ENCODE data around the gene KRTAP5-3. TPM values are rescaled to one million over a fixed set of nuclear protein-coding genes. Genes with fewer than 3 reads are reported as not detected.

The KRTAP5-3 gene
- total and polyA plus RNA-seq, 2 of the 8 experiments (the other 6 are each of a cell fraction or from before 2014, with no cell fraction given) = not detected

DNA sequence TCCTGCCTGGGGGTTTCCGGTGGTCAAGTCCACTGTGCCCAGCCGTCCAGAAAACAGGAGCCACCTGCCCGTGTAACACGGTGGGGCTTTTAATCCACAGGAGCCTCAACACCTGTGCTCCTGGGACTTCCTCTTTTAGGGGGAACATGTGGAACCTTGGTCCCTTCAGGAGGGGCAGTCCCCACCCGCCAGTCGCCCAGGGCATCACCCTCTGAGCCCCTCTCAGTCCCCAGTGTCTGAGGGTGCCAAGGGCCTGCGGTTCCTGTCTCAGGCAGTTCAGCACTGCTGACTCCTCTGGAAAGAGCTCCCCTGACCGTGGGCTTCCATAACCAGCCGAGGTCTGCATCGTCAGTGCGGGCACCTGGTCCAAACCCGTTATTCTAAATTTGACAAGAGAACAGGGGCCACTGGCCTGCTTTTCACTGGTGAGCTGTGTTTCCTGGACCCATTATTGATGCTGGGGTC, 37.1 kb upstream of the KRTAP5-3 start:
- Histone ChIP-seq H3K9ac (replicated peaks in 1 of 4; ENCODE audit: extremely low read depth in 1 of 4, low read depth in 3 of 4, low read length in 3 of 4) (no peak overlapping the region), H4K20me1 (replicated peaks in 1 of 2; ENCODE audit: control insufficient read depth in 1 of 2, insufficient read depth in 2 of 2, low read length in 2 of 2) (no peaks in the 10 kb centered on the region), H3K4me2 (ENCODE audit: insufficient read depth in 1 of 2, low read depth in 2 of 2, low read length in 2 of 2) (no peak overlapping the region), H2BK5ac (ENCODE audit: low read depth, low read length) (no peak overlapping the region), H2AK5ac (ENCODE audit: low read depth, low read length) (no peak overlapping the region), H3K4ac (replicated peaks; ENCODE audit: insufficient read length, low read depth, low read length) (no peak overlapping the region), H3K79me1 (ENCODE audit: low read depth, low read length) (no peaks in the 10 kb centered on the region), H2BK120ac (replicated peaks; ENCODE audit: low read depth, low read length) (no peak overlapping the region), H3K23ac (ENCODE audit: insufficient read length) (no peak overlapping the region), H3K36me3 (ENCODE audit: control insufficient read depth in 2 of 4, insufficient read depth in 4 of 4, low read length in 3 of 4) (no peaks in the 10 kb centered on the region), H2BK15ac (ENCODE audit: low read length) (no peak overlapping the region), H4K8ac (ENCODE audit: extremely low read depth, insufficient read depth, low read length) (no peak overlapping the region), H4K91ac (replicated peaks; ENCODE audit: insufficient read length, low read length) (no peak overlapping the region), H3K14ac (ENCODE audit: insufficient read length) (no peak overlapping the region), H3K23me2 (ENCODE audit: low read depth, low read length) (no peaks in the 10 kb centered on the region), H3K9me3 (ENCODE audit: insufficient read depth in 2 of 2, low read depth in 1 of 2, low read length in 1 of 2) (no peaks in the 10 kb centered on the region), H2BK12ac (ENCODE audit: low read depth, low read length) (no peak overlapping the region), H3K79me2 (ENCODE audit: control insufficient read depth in 1 of 2, insufficient read depth in 2 of 2, low read length in 2 of 2) (no peaks in the 10 kb centered on the region), H2AFZ (ENCODE audit: low read length) (no peak overlapping the region), H3K4me1 (replicated peaks in 1 of 4; ENCODE audit: control insufficient read depth in 3 of 4, insufficient read depth in 4 of 4, low read length in 3 of 4) (no peaks in the 10 kb centered on the region), H3K56ac (replicated peaks; ENCODE audit: insufficient read length, low read depth, low read length) (no peak overlapping the region), H4K5ac (ENCODE audit: insufficient read length, low read depth, low read length) (no peak overlapping the region), H3K27me3 (replicated peaks in 1 of 4; ENCODE audit: control insufficient read depth in 3 of 4, extremely low read depth in 1 of 4, insufficient read depth in 3 of 4, low read length in 3 of 4) (peaks cover 0 to 2% (median 0%) of the 10 kb centered on the region in 4 experiments; a peak in 1 of 7 replicates), H3K4me3 (ENCODE audit: extremely low read depth in 1 of 4, insufficient read depth in 2 of 4, low read depth in 3 of 4, low read length in 4 of 4) (no peak overlapping the region), H3K27ac (ENCODE audit: low read depth, low read length) (no peak overlapping the region), H2BK20ac (ENCODE audit: low read length) (no peak overlapping the region), H3K18ac (ENCODE audit: extremely low read depth, low read length) (no peak overlapping the region)
- no peak for FAIRE-seq
- WGBS, 2 experiments (ENCODE audit: extremely low coverage in 1 of 2, insufficient coverage in 1 of 2, insufficient read length in 1 of 2, insufficient replicate concordance in 2 of 2, low coverage in 1 of 2, low lambda C conversion rate in 2 of 2, missing lambda C conversion rate in 1 of 2) = 88% methylated on average over 10 of the region's 12 CpGs; no CpG with 5 or more reads in 1 of the 2 experiments
- POLR2A ChIA-PET (ENCODE audit: partially characterized antibody) = no interaction called here
- CTCF ChIA-PET (ENCODE audit: partially characterized antibody) = interaction anchor here (1.0 to 2.3 kb wide), 5 partner anchors 8 to 511 kb away, joined by 3 to 7 read pairs (median 3); no protein-coding TSS in a partner anchor
- DNase-seq (ENCODE audit: low read depth in 1 of 2, low spot score in 2 of 2) = no peak
- TF ChIP-seq HDAC2 (IDR thresholded peaks at IDR 0.05; ENCODE audit: borderline replicate concordance in 1 of 2, low read depth in 2 of 2, low read length in 2 of 2) (no peak), JUND (IDR thresholded peaks at IDR 0.05; ENCODE audit: low read length) (no peak), TAF1 (IDR thresholded peaks at IDR 0.05; ENCODE audit: low read depth, low read length) (no peak), CBX8 (IDR thresholded peaks at IDR 0.05; ENCODE audit: borderline replicate concordance, low read depth, low read length) (no peak), MAFK (IDR thresholded peaks at IDR 0.05; ENCODE audit: low read depth, low read length) (no peak), BRCA1 (IDR thresholded peaks at IDR 0.05; ENCODE audit: low read depth, low read length) (no peak), BACH1 (IDR thresholded peaks at IDR 0.05; ENCODE audit: low read length) (no peak), TAF7 (optimal IDR thresholded peaks at IDR 0.05; ENCODE audit: borderline replicate concordance, low read depth, low read length) (no peak), CTBP2 (IDR thresholded peaks at IDR 0.05; ENCODE audit: borderline replicate concordance, insufficient read depth, insufficient read length, low read length) (no peak), HDAC6 (IDR thresholded peaks at IDR 0.05; ENCODE audit: low read depth, low read length) (no peak)
- TF ChIP-seq, protein P1, sequence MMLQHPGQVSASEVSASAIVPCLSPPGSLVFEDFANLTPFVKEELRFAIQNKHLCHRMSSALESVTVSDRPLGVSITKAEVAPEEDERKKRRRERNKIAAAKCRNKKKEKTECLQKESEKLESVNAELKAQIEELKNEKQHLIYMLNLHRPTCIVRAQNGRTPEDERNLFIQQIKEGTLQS (IDR thresholded peaks at IDR 0.05; ENCODE audit: insufficient read depth, low read depth, low read length) = no peak
- TF ChIP-seq, protein P2, sequence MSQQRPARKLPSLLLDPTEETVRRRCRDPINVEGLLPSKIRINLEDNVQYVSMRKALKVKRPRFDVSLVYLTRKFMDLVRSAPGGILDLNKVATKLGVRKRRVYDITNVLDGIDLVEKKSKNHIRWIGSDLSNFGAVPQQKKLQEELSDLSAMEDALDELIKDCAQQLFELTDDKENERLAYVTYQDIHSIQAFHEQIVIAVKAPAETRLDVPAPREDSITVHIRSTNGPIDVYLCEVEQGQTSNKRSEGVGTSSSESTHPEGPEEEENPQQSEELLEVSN (IDR thresholded peaks at IDR 0.05) = no peak

All from H1 (cell line).